OCI-LY1 (cell line): ENCODE results near the gene RWDD2A.
A peak's percentile ranks its signal among the peaks of the same experiment; 100 is the strongest.

ENCODE experiments used
- H2AFZ ChIP-seq: fragments of 200-600 bp; sonication (generic), shearing (Covaris generic); 2 replicates; pipeline ENCODE4 v1.6.0; 2014; ENCODE audit warnings: antibody characterized with exemption, mild to moderate bottlenecking, low read length
- H3F3A ChIP-seq: fragments of 200-600 bp; sonication (generic), shearing (Covaris generic); 2 replicates; pipeline ENCODE4 v1.6.0; 2014; ENCODE audit warnings: mild to moderate bottlenecking, antibody characterized with exemption, low read length, moderate library complexity; ENCODE audit not compliant: insufficient read depth
- H3K27ac ChIP-seq: fragments of 200-600 bp; sonication (generic); 2 replicates; pipeline ENCODE4 v1.5.1; 2014; ENCODE audit warnings: low read length, mixed run types, mild to moderate bottlenecking, low read depth; ENCODE audit not compliant: poor library complexity, severe bottlenecking
- H3K27me3 ChIP-seq: fragments of 200-600 bp; sonication (generic); 2 replicates; pipeline ENCODE4 v1.6.0; 2014; ENCODE audit warnings: antibody characterized with exemption, mild to moderate bottlenecking, low read length, moderate library complexity; ENCODE audit not compliant: insufficient read depth
- H3K36me3 ChIP-seq: fragments of 200-600 bp; sonication (generic); 2 replicates; pipeline ENCODE4 v1.6.1; 2014; ENCODE audit warnings: mild to moderate bottlenecking, antibody characterized with exemption, low read length, moderate library complexity, mixed read lengths; ENCODE audit not compliant: insufficient read depth
- H3K4me1 ChIP-seq: fragments of 200-600 bp; sonication (generic); 2 replicates; pipeline ENCODE4 v1.5.1; 2014; ENCODE audit warnings: mild to moderate bottlenecking, low read length, moderate library complexity; ENCODE audit not compliant: insufficient read depth, severe bottlenecking
- H3K4me2 ChIP-seq: fragments of 200-600 bp; sonication (generic), shearing (Covaris generic); 2 replicates; pipeline ENCODE4 v1.6.1; 2014; ENCODE audit warnings: low read length
- H3K4me3 ChIP-seq: fragments of 200-600 bp; sonication (generic); 2 replicates; pipeline ENCODE4 v1.5.1; 2014; ENCODE audit warnings: low read length, low read depth, mild to moderate bottlenecking, mixed read lengths; ENCODE audit not compliant: poor library complexity, severe bottlenecking
- H3K79me2 ChIP-seq: fragments of 200-600 bp; shearing (Covaris generic); 2 replicates; pipeline ENCODE4 v1.6.1; 2016; ENCODE audit warnings: mixed run types, low read length, mixed read lengths; ENCODE audit not compliant: insufficient read depth
- H3K9ac ChIP-seq: fragments of 200-600 bp; sonication (generic), shearing (Covaris generic); 2 replicates; pipeline ENCODE4 v1.6.1; 2014; ENCODE audit warnings: mild to moderate bottlenecking, low read length, mixed read lengths
- H3K9me2 ChIP-seq: fragments of 200-600 bp; sonication (generic), shearing (Covaris generic); 2 replicates; pipeline ENCODE4 v1.6.1; 2014; ENCODE audit warnings: low read depth, mild to moderate bottlenecking, low read length, mixed read lengths
- H3K9me3 ChIP-seq: fragments of 200-600 bp; shearing (Covaris generic); 2 replicates; pipeline ENCODE4 v1.6.1; 2014; ENCODE audit warnings: low read length, mixed read lengths
- H4K20me1 ChIP-seq: fragments of 200-600 bp; sonication (generic), shearing (Covaris generic); 2 replicates; pipeline ENCODE4 v1.6.0; 2016; ENCODE audit warnings: mild to moderate bottlenecking, low read length; ENCODE audit not compliant: insufficient read depth
- CTCF ChIP-seq: fragments of 200-600 bp; sonication (generic), shearing (Covaris generic); IDR thresholded peaks from 2 replicates; pipeline ENCODE4 v1.5.1; 2017; ENCODE audit warnings: mild to moderate bottlenecking, antibody characterized with exemption, low read length, moderate library complexity, mixed read lengths
- EZH2 ChIP-seq: fragments of 200-600 bp; sonication (generic), shearing (Covaris generic); IDR thresholded peaks from 2 replicates; pipeline ENCODE4 v1.8.0; 2017; ENCODE audit warnings: borderline replicate concordance, mixed run types, mild to moderate bottlenecking, antibody characterized with exemption, low read length, moderate library complexity, mixed read lengths

RWDD2A gene

GRCh38 chr6:83192871-83193746 is at the start of gene RWDD2A, which contains the start of gene PGM3:
Gene RWDD2A, plus strand, starts transcription at chr6:83193357. Its CDS starts 1,095 bp downstream, at chr6:83194452.
Gene PGM3, minus strand, starts transcription at chr6:83193265. Its CDS starts 2,253 bp downstream, at chr6:83191012.
- H3K27me3 ChIP-seq, result no peaks in the 10 kb centered on the region
- H3K36me3 ChIP-seq, result peaks cover 21% of the 10 kb centered on the region
- peak within 1 kb of the TSS; percentile 92 for H3K4me2 ChIP-seq
- peak within 1 kb of the TSS; percentile 84 for H3K9ac ChIP-seq
- no peak within 1 kb of the TSS for H3K27ac ChIP-seq
- TF ChIP-seq CTCF, result no peak
- TF ChIP-seq EZH2, result no peak
- H3K9me2 ChIP-seq, result no peaks in the 10 kb centered on the region
- peak within 1 kb of the TSS; percentile 94 for H3K4me3 ChIP-seq
- H3K9me3 ChIP-seq, result no peaks in the 10 kb centered on the region
- peaks cover 6% of the 10 kb centered on the region for H3K79me2 ChIP-seq
- no peaks in the 10 kb centered on the region; the same call in 1 of the 2 replicates for H3F3A ChIP-seq
- H3K4me1 ChIP-seq, result peaks cover 29% of the 10 kb centered on the region
- no peaks in the 10 kb centered on the region for H4K20me1 ChIP-seq
- peak within 1 kb of the TSS; percentile 74 for H2AFZ ChIP-seq

GRCh38 chr6:83151114-83151513 is 42.0 kb upstream of the RWDD2A start:
- H3K36me3 ChIP-seq, result peaks cover 65% of the 10 kb centered on the region
- no peaks in the 10 kb centered on the region for H3K9me2 ChIP-seq
- H3K4me2 ChIP-seq, result no peak overlapping the region
- no peak overlapping the region for H3K9ac ChIP-seq
- no peaks in the 10 kb centered on the region for H3K9me3 ChIP-seq
- H3K27me3 ChIP-seq, result no peaks in the 10 kb centered on the region
- H2AFZ ChIP-seq, result no peak overlapping the region
- no peaks in the 10 kb centered on the region for H3K4me1 ChIP-seq
- H3K27ac ChIP-seq, result no peak overlapping the region
- no peak overlapping the region for H3K4me3 ChIP-seq
- no peaks in the 10 kb centered on the region for H3F3A ChIP-seq
- H3K79me2 ChIP-seq, result no peaks in the 10 kb centered on the region
- no peaks in the 10 kb centered on the region for H4K20me1 ChIP-seq
- TF ChIP-seq CTCF (no peak), EZH2 (no peak)

- Histone ChIP-seq H3K27ac (no peak overlapping the region), H3K9ac (no peak overlapping the region), H4K20me1 (no peaks in the 10 kb centered on the region), H2AFZ (no peak overlapping the region), H3F3A (no peaks in the 10 kb centered on the region), H3K9me3 (no peaks in the 10 kb centered on the region), H3K4me1 (no peaks in the 10 kb centered on the region), H3K79me2 (no peaks in the 10 kb centered on the region), H3K36me3 (peaks cover 64% of the 10 kb centered on the region), H3K4me2 (no peak overlapping the region), H3K4me3 (no peak overlapping the region), H3K27me3 (no peaks in the 10 kb centered on the region), H3K9me2 (no peaks in the 10 kb centered on the region)
- TF ChIP-seq CTCF (no peak), EZH2 (no peak)
Measured at GRCh38 chr6:83152913-83153312, 40.2 kb upstream of the RWDD2A start.
